DMS79 treated with DMSO at 0.1 percent for 48 hours (cell line): ENCODE measurements around the gene SIPA1.
A peak's percentile ranks its signal among the peaks of the same experiment; 100 is the strongest.
"Not testable (repeated sequence)": the region's sequence is repeated elsewhere in the genome, so short reads cannot be mapped to it uniquely, and the experiment has no call there.

Source experiments
- DNase-seq: peaks from one replicate; lab custom pipeline; 2025; lab: John Stamatoyannopoulos, UW

SIPA1 gene

GRCh38 chr11:65661599-65662246, 23.8 kb downstream of the SIPA1 start:
- DNase-seq: no peak

- no peak for DNase-seq
These were observed 24.4 kb downstream of the SIPA1 start for GRCh38 chr11:65662247-65662798.

- peak; percentile 82 for DNase-seq
These were observed 25.1 kb downstream of the SIPA1 start, which contains the start of gene RELA for GRCh38 chr11:65662799-65663638. RELA (minus strand) TSS chr11:65662916; CDS start chr11:65662832, 84 bp downstream.

GRCh38 chr11:65663639-65664200, 25.8 kb downstream of the SIPA1 start:
- peak; percentile 20 for DNase-seq

GRCh38 chr11:65672180-65672860, 34.4 kb downstream of the SIPA1 start:
- DNase-seq: no peak

GRCh38 chr11:65672982-65673381, 35.1 kb downstream of the SIPA1 start:
- no peak for DNase-seq

- DNase-seq: no peak
These were observed 42.4 kb downstream of the SIPA1 start for GRCh38 chr11:65680192-65680743.

GRCh38 chr11:65683480-65683879, 45.6 kb downstream of the SIPA1 start:
- not testable (repeated sequence) for DNase-seq

GRCh38 chr11:65685981-65686380, 48.1 kb downstream of the SIPA1 start:
- no peak for DNase-seq

GRCh38 chr11:65691847-65692246, 53.9 kb downstream of the SIPA1 start:
- not testable (repeated sequence) for DNase-seq

GRCh38 chr11:65692367-65692766, 54.5 kb downstream of the SIPA1 start:
- DNase-seq: no peak

GRCh38 chr11:65695459-65696241, 57.7 kb downstream of the SIPA1 start:
- DNase-seq: peak; percentile 97

GRCh38 chr11:65696802-65697552, 59.1 kb downstream of the SIPA1 start:
- DNase-seq: no peak

- no peak for DNase-seq
These were observed 60.3 kb downstream of the SIPA1 start for GRCh38 chr11:65698205-65698604.

- DNase-seq: no peak
These were observed 61.4 kb downstream of the SIPA1 start for GRCh38 chr11:65699306-65699705.

GRCh38 chr11:65700399-65700798, 62.5 kb downstream of the SIPA1 start:
- no peak for DNase-seq
